Measurements from ENCODE around the gene SAFB.

Gene SAFB

GRCh38 chr19:5627395-5627904, 4.6 kb downstream of the SAFB start:
- DNase-seq (ENCODE audit: low read depth), result no peak

- peak; percentile 27 for DNase-seq (ENCODE audit: low read depth)
Observed at GRCh38 chr19:5628461-5628860, 5.6 kb downstream of the SAFB start.

GRCh38 chr19:5628919-5629481, 6.1 kb downstream of the SAFB start:
- no peak for DNase-seq (ENCODE audit: low read depth)

GRCh38 chr19:5631567-5632240, 8.8 kb downstream of the SAFB start:
- peak; percentile 70 for DNase-seq (ENCODE audit: low read depth)

- DNase-seq (ENCODE audit: low read depth), result no peak
Observed at GRCh38 chr19:5632241-5632612, 9.3 kb downstream of the SAFB start.

GRCh38 chr19:5632657-5633056, 9.8 kb downstream of the SAFB start:
- DNase-seq (ENCODE audit: low read depth), result no peak

GRCh38 chr19:5635427-5635826, 12.5 kb downstream of the SAFB start:
- no peak for DNase-seq (ENCODE audit: low read depth)

GRCh38 chr19:5637971-5638370, 15.1 kb downstream of the SAFB start:
- DNase-seq (ENCODE audit: low read depth), result peak; percentile 51

- DNase-seq (ENCODE audit: low read depth), result no peak
Observed at GRCh38 chr19:5641171-5641570, 18.3 kb downstream of the SAFB start.

- no peak for DNase-seq (ENCODE audit: low read depth)
Observed at GRCh38 chr19:5642204-5642603, 19.3 kb downstream of the SAFB start.

- no peak for DNase-seq (ENCODE audit: low read depth)
Observed at GRCh38 chr19:5643060-5643459, 20.2 kb downstream of the SAFB start.

- DNase-seq (ENCODE audit: low read depth), result no peak
Observed at GRCh38 chr19:5644037-5644436, 21.2 kb downstream of the SAFB start.

GRCh38 chr19:5645409-5645808, 22.5 kb downstream of the SAFB start:
- DNase-seq (ENCODE audit: low read depth), result no peak

- DNase-seq (ENCODE audit: low read depth), result no peak
Observed at GRCh38 chr19:5646703-5647102, 23.8 kb downstream of the SAFB start.

GRCh38 chr19:5648464-5648863, 25.6 kb downstream of the SAFB start:
- DNase-seq (ENCODE audit: low read depth), result no peak

- no peak for DNase-seq (ENCODE audit: low read depth)
Observed at GRCh38 chr19:5651361-5651760, 28.5 kb downstream of the SAFB start.

- DNase-seq (ENCODE audit: low read depth), result no peak
Observed at GRCh38 chr19:5652261-5652660, 29.4 kb downstream of the SAFB start.

GRCh38 chr19:5654931-5655330, 32.0 kb downstream of the SAFB start:
- DNase-seq (ENCODE audit: low read depth), result no peak

GRCh38 chr19:5655412-5655811, 32.5 kb downstream of the SAFB start:
- DNase-seq (ENCODE audit: low read depth), result no peak

- no peak for DNase-seq (ENCODE audit: low read depth)
Observed at GRCh38 chr19:5661483-5661882, 38.6 kb downstream of the SAFB start.

- no peak for DNase-seq (ENCODE audit: low read depth)
Observed at GRCh38 chr19:5663904-5664303, 41.0 kb downstream of the SAFB start.

- DNase-seq (ENCODE audit: low read depth), result no peak
Observed at GRCh38 chr19:5664515-5664914, 41.6 kb downstream of the SAFB start.

- peak; percentile 53 for DNase-seq (ENCODE audit: low read depth)
Observed at GRCh38 chr19:5665781-5666513, 43.1 kb downstream of the SAFB start.

Data from fibroblast of gingiva (primary cell).